HEK293T (cell line): ENCODE measurements around the gene FOXO1.

Experiments
- BHLHE40 ChIP-seq: fragments of 450-650 bp; IDR thresholded peaks from 2 replicates; pipeline ENCODE4 v1.6.1; 2016; ENCODE audit warnings: mild to moderate bottlenecking, moderate library complexity, borderline replicate concordance
- ELF4 ChIP-seq: fragments of 450-650 bp; IDR thresholded peaks from 2 replicates; pipeline ENCODE4 v1.6.1; 2017; ENCODE audit warnings: antibody characterized with exemption
- LEF1 ChIP-seq: fragments of 450-650 bp; IDR thresholded peaks from 2 replicates; pipeline ENCODE4 v1.6.1; 2017; ENCODE audit warnings: mild to moderate bottlenecking, borderline replicate concordance
- SP1 ChIP-seq: fragments of 450-650 bp; IDR thresholded peaks from 2 replicates; pipeline ENCODE4 v1.6.1; 2017

DNA sequence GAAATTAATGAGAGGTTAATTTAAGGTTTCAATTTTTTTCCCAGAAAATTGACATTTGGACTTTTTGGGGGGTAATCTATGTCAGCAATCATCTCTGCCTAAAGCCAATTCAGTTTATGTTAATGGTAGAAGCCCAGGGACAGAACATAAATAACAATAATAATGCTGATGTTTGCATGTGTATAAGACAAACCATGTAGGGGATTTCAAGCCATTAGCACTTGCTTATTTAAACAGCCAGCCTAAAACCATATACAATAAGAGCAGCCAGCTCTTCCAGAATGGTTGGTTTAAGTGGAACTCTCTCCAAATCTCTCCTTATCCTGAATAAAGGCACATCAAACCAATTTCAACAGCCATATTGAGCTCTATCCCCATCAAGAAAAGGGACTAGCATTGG lies 7.0 kb upstream of the FOXO1 start:
- TF ChIP-seq LEF1 (no peak), BHLHE40 (no peak), SP1 (no peak), ELF4 (no peak)
